Kidney capillary endothelial cell (primary cell): ENCODE results near the gene GPR148.

Experiments used
- DNase-seq: peaks from one replicate; pipeline ENCODE4 v3.0.0-alpha.2; 2018; ENCODE audit warnings: low spot score

The GPR148 gene

DNA sequence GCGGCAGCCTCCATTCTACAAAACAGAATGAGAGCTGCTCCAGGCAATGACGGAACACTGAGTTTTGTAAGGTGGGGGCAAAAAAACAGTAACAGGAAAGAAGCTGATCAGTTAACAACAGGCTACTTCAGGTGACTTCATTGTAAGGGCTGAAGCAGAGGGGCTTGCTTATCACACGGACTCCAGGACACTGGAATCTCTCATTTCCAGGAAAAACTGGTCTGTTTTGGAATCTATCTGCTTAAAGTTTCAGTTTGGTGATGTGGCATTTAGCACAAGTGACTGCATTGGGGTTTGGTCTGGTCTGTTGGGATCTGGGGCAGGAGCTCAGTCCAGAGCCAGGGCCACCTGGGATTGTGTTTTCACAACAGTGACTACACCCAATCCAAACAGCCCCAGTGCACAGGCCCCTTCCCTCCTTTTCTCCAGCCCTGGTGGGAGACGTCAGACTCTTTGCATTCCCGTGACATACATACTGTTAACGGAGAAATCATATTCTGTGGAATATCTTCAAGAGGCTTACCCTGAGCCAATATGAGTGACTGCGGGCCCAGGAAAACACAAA is 40.6 kb downstream of the GPR148 start:
- DNase-seq: no peak

- no peak for DNase-seq
These were observed 47.7 kb downstream of the GPR148 start for GRCh38 chr2:130776550-130776949.

GRCh38 chr2:130778781-130779180 is 49.9 kb downstream of the GPR148 start:
- no peak for DNase-seq
